ENCODE results near the gene MYO6. TPM values are rescaled to one million over a fixed set of nuclear protein-coding genes. Genes with fewer than 3 reads are reported as not detected.
A peak's percentile ranks its signal among the peaks of the same experiment; 100 is the strongest.

Gene MYO6
- total RNA-seq, 1 donor from 2014 or later = 135 TPM

DNA sequence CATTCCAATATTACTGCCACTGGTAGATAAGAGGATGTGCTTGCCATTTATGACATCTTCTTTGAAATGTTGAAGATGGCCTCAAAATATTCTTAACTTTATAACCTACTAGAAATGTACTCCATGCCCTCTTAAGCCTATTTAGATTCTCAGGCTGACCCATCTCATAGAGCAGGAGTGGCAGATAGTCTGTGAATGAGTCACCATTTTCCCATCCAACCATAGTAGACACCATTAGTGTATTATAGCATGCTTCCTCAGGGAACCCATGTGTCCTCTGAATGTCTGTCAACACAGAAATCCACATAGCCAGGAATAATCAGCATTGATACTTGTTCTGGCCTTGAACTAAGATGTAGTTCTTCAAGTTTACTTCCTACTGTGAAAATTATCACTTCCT, 173.2 kb downstream of the MYO6 start:
- DNase-seq (ENCODE audit: low spot score) = no peak
- Mint-ChIP-seq H3K4me3 (ENCODE audit: unreplicated experiment) (no peak overlapping the region), H3K27ac (ENCODE audit: unreplicated experiment) (no peak overlapping the region), H3K36me3 (ENCODE audit: low read depth, unreplicated experiment) (peaks cover 31% of the 10 kb centered on the region), H3K9me3 (ENCODE audit: unreplicated experiment) (no peaks in the 10 kb centered on the region), H3K4me1 (ENCODE audit: unreplicated experiment) (no peaks in the 10 kb centered on the region), H3K27me3 (ENCODE audit: unreplicated experiment) (no peaks in the 10 kb centered on the region)
- TF ChIP-seq CTCF (IDR thresholded peaks at IDR 0.05; ENCODE audit: unreplicated experiment) = no peak

GRCh38 chr6:75926293-75927168, 177.5 kb downstream of the MYO6 start:
- Mint-ChIP-seq H3K4me3 (ENCODE audit: unreplicated experiment) (no peak overlapping the region), H3K9me3 (ENCODE audit: unreplicated experiment) (no peaks in the 10 kb centered on the region), H3K36me3 (ENCODE audit: low read depth, unreplicated experiment) (peaks cover 3% of the 10 kb centered on the region), H3K27ac (ENCODE audit: unreplicated experiment) (no peak overlapping the region), H3K27me3 (ENCODE audit: unreplicated experiment) (no peaks in the 10 kb centered on the region), H3K4me1 (ENCODE audit: unreplicated experiment) (peaks cover 3% of the 10 kb centered on the region)
- no peak for TF ChIP-seq CTCF (IDR thresholded peaks at IDR 0.05; ENCODE audit: unreplicated experiment)
- DNase-seq (ENCODE audit: low spot score) = no peak

GRCh38 chr6:75931011-75931680, 182.1 kb downstream of the MYO6 start:
- no peak for DNase-seq (ENCODE audit: low spot score)
- Mint-ChIP-seq H3K27ac (ENCODE audit: unreplicated experiment) (no peak overlapping the region), H3K27me3 (ENCODE audit: unreplicated experiment) (no peaks in the 10 kb centered on the region), H3K4me1 (ENCODE audit: unreplicated experiment) (peaks cover 14% of the 10 kb centered on the region), H3K9me3 (ENCODE audit: unreplicated experiment) (no peaks in the 10 kb centered on the region), H3K36me3 (ENCODE audit: low read depth, unreplicated experiment) (no peaks in the 10 kb centered on the region), H3K4me3 (ENCODE audit: unreplicated experiment) (no peak overlapping the region)
- no peak for TF ChIP-seq CTCF (IDR thresholded peaks at IDR 0.05; ENCODE audit: unreplicated experiment)

- Mint-ChIP-seq H3K9me3 (ENCODE audit: unreplicated experiment) (no peaks in the 10 kb centered on the region), H3K4me3 (ENCODE audit: unreplicated experiment) (no peak overlapping the region)
Observed at GRCh38 chr6:75932067-75932466, 183.0 kb downstream of the MYO6 start.

More at GRCh38 chr6:75932067-75932466, 183.0 kb downstream of the MYO6 start:
- no peak overlapping the region for H3K27ac Mint-ChIP-seq (ENCODE audit: unreplicated experiment)
- DNase-seq (ENCODE audit: low spot score) = peak; percentile 72
- peaks cover 14% of the 10 kb centered on the region for H3K4me1 Mint-ChIP-seq (ENCODE audit: unreplicated experiment)
- peak; percentile 48 for TF ChIP-seq CTCF (IDR thresholded peaks at IDR 0.05; ENCODE audit: unreplicated experiment)
- no peaks in the 10 kb centered on the region for H3K36me3 Mint-ChIP-seq (ENCODE audit: low read depth, unreplicated experiment)
- no peaks in the 10 kb centered on the region for H3K27me3 Mint-ChIP-seq (ENCODE audit: unreplicated experiment)

Data from endothelial cell (in vitro differentiated cells).